ENCODE measurements around the gene DNASE2B. TPM values are rescaled to one million over a fixed set of nuclear protein-coding genes. Genes with fewer than 3 reads are reported as not detected.

The DNASE2B gene
- total RNA-seq, 1 donor = not detected

DNA sequence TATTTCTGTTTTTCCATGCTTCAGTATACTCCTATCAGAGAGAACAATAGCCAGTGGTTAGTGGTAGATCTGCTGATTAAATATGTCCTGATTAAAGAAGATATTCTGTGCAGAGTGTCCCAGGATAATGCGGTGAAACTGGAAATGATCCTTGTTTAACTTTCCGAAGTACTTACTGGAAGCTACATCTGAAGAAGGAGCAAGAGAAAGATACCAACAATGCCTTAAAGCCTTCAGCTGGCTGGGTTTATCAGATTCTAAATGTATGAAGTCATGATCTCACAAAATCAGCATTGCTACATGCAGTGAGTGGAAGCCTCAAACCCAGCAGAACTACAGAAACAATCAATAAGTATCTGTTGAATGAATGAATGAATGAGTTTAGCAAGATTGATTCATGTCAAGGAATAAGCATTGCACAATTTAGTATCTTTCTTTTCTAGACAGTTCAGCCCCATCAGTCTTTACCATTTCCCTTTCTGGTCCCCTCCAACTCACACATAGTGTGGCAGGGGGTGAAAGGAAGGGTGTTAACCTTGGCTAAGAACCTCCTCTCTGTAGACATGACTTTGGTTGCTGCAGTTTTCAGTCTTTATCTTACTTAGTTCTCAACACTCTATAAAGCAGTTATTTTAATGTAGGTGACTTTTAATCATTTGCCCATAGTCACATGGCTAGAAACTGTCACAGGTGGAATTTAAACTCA is 24.7 kb upstream of the DNASE2B start:
- H3K4me3 ChIP-seq (ENCODE audit: insufficient read depth, low read length) = no peak overlapping the region
- TF ChIP-seq, protein P1, sequence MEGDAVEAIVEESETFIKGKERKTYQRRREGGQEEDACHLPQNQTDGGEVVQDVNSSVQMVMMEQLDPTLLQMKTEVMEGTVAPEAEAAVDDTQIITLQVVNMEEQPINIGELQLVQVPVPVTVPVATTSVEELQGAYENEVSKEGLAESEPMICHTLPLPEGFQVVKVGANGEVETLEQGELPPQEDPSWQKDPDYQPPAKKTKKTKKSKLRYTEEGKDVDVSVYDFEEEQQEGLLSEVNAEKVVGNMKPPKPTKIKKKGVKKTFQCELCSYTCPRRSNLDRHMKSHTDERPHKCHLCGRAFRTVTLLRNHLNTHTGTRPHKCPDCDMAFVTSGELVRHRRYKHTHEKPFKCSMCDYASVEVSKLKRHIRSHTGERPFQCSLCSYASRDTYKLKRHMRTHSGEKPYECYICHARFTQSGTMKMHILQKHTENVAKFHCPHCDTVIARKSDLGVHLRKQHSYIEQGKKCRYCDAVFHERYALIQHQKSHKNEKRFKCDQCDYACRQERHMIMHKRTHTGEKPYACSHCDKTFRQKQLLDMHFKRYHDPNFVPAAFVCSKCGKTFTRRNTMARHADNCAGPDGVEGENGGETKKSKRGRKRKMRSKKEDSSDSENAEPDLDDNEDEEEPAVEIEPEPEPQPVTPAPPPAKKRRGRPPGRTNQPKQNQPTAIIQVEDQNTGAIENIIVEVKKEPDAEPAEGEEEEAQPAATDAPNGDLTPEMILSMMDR (IDR thresholded peaks at IDR 0.05; ENCODE audit: extremely low read depth, low read depth, low read length) = no peak

DNA sequence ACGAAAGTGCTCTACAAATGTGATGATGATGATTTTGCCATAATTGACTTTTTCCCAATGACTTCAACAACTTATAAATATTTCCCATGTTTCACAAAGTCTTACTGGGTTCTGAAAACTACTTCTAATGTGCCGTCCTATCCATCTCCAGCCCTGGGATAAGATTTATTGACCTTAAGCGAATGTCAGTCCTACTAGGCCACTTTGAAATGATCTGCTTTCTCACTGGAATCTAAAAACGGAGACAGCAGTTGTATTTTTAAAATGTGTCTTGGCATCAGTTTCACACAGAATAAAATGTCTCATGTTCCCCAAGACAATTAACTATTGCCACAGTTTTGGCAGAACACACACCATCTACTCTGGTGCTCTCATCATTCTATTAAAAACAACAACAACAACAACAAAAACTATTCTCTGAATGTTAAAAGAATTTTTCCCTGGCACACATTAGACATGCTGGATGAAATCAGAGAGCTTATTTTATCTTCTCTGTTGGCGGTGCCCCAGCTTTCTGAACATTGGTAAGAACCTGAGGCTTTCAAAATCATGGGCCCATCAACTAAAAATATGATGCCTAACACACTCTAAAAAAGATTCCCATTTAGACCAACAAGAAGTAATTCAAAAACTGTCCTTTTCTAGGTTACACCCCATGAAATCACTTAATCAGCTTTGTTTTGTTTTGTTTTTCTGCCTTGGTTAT is 23.1 kb upstream of the DNASE2B start:
- H4K20me1 ChIP-seq (ENCODE audit: insufficient read depth, low read length) = no peaks in the 10 kb centered on the region
- DNase-seq (ENCODE audit: insufficient read length, low spot score, missing footprints) = no peak
- no peak overlapping the region for H3K4me3 ChIP-seq (ENCODE audit: insufficient read depth, low read length)
- H3K27me3 ChIP-seq (ENCODE audit: insufficient read depth, low read length) = no peaks in the 10 kb centered on the region
- H3K4me1 ChIP-seq (ENCODE audit: insufficient read depth, low read length) = peaks cover 57% of the 10 kb centered on the region
- no peaks in the 10 kb centered on the region for H3K9me3 ChIP-seq (ENCODE audit: low read depth, low read length)
- TF ChIP-seq, protein P1 (IDR thresholded peaks at IDR 0.05; ENCODE audit: extremely low read depth, low read depth, low read length) = no peak
- H2AFZ ChIP-seq (ENCODE audit: low read length) = no peak overlapping the region
- H3K79me2 ChIP-seq (ENCODE audit: insufficient read depth, low read length) = no peaks in the 10 kb centered on the region
- no peak overlapping the region for H3K4me2 ChIP-seq (ENCODE audit: insufficient read depth, low read length)
- no peaks in the 10 kb centered on the region for H3K36me3 ChIP-seq (ENCODE audit: insufficient read depth, low read length)
- H3K27ac ChIP-seq (ENCODE audit: low read depth, low read length) = no peak overlapping the region

More for the DNA sequence above, 24.7 kb upstream of the DNASE2B start:
- no peaks in the 10 kb centered on the region for H3K79me2 ChIP-seq (ENCODE audit: insufficient read depth, low read length)
- no peaks in the 10 kb centered on the region for H3K9me3 ChIP-seq (ENCODE audit: low read depth, low read length)
- H2AFZ ChIP-seq (ENCODE audit: low read length) = no peak overlapping the region
- H3K27ac ChIP-seq (ENCODE audit: low read depth, low read length) = no peak overlapping the region
- H3K36me3 ChIP-seq (ENCODE audit: insufficient read depth, low read length) = no peaks in the 10 kb centered on the region
- H4K20me1 ChIP-seq (ENCODE audit: insufficient read depth, low read length) = no peaks in the 10 kb centered on the region
- H3K4me2 ChIP-seq (ENCODE audit: insufficient read depth, low read length) = no peak overlapping the region
- H3K27me3 ChIP-seq (ENCODE audit: insufficient read depth, low read length) = no peaks in the 10 kb centered on the region
- peaks cover 43% of the 10 kb centered on the region for H3K4me1 ChIP-seq (ENCODE audit: insufficient read depth, low read length)
- DNase-seq (ENCODE audit: insufficient read length, low spot score, missing footprints) = no peak

DNA sequence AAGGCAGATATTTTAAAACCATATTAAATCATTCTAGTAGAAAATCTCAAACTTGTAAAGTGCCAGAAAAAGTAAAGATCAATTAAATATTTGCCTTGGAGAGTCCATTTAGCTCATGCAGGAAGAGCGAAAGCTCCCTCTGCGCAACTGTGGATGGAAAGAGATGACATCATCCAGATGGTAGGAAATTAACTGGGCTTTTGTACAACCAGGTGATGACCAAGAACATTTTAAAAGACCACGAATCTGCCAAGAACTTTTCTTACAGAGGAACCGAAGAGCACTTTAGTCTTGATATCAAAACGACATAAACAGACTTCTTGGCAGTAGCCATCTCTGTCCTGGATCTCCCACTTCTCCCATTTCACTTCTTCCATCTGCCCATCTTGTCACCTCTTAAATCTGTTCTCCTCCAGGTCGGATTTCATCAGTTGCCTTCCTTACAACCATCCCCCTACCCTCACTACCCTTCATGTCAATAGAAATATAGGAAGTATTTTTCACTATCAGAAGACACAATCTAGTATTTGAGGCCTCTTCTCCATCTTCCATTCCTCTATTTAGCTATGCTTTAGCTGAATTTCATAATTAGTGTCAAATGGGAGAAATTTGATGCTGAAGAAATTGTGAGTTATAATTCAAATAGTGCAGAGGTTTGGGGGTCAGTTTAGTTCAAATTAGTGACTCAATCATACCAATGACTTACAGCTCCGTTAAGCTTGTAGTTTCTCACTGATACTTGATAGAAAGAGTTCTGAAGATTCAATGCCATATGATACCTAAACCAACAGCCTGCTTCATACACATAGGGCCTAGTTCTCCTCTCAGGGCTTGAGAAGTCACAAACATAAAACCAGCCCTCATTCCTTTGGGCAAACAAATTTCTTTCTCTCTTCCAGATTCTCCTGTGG is 22.0 kb upstream of the DNASE2B start:
- H3K4me2 ChIP-seq (ENCODE audit: insufficient read depth, low read length) = no peak overlapping the region
- DNase-seq (ENCODE audit: insufficient read length, low spot score, missing footprints) = no peak
- H3K27ac ChIP-seq (ENCODE audit: low read depth, low read length) = peak overlapping the region; percentile 49
- no peak overlapping the region for H2AFZ ChIP-seq (ENCODE audit: low read length)
- no peak overlapping the region for H3K4me3 ChIP-seq (ENCODE audit: insufficient read depth, low read length)
- no peaks in the 10 kb centered on the region for H3K79me2 ChIP-seq (ENCODE audit: insufficient read depth, low read length)
- H3K9me3 ChIP-seq (ENCODE audit: low read depth, low read length) = no peaks in the 10 kb centered on the region
- TF ChIP-seq, protein P1 (IDR thresholded peaks at IDR 0.05; ENCODE audit: extremely low read depth, low read depth, low read length) = no peak
- no peaks in the 10 kb centered on the region for H3K36me3 ChIP-seq (ENCODE audit: insufficient read depth, low read length)
- H3K4me1 ChIP-seq (ENCODE audit: insufficient read depth, low read length) = peaks cover 54% of the 10 kb centered on the region
- no peaks in the 10 kb centered on the region for H3K27me3 ChIP-seq (ENCODE audit: insufficient read depth, low read length)
- no peaks in the 10 kb centered on the region for H4K20me1 ChIP-seq (ENCODE audit: insufficient read depth, low read length)

Data from osteoblast (primary cell).